NT2/D1 (cell line): ENCODE measurements around the gene CNTFR.

Experiments used
- DNase-seq: peaks from one replicate; pipeline ENCODE4 v3.0.0-alpha.2; 2011; ENCODE audit warnings: low read depth, low spot score
- H3K27me3 ChIP-seq: 2 replicates; pipeline ENCODE4 v1.6.0; 2011; ENCODE audit warnings: mild to moderate bottlenecking; ENCODE audit not compliant: insufficient read length, insufficient read depth
- H3K36me3 ChIP-seq: 2 replicates; pipeline ENCODE4 v1.6.1; 2011; ENCODE audit warnings: mild to moderate bottlenecking, low read length, mixed read lengths; ENCODE audit not compliant: insufficient read depth, insufficient read length
- H3K4me1 ChIP-seq: 2 replicates; pipeline ENCODE4 v1.5.1; 2011; ENCODE audit not compliant: insufficient read depth, insufficient read length
- H3K4me3 ChIP-seq: 2 replicates; pipeline ENCODE4 v1.5.1; 2011; ENCODE audit warnings: low read depth; ENCODE audit not compliant: insufficient read length
- H3K9ac ChIP-seq: 2 replicates; pipeline ENCODE4 v1.6.0; 2011; ENCODE audit warnings: low read depth; ENCODE audit not compliant: insufficient read length
- H3K9me3 ChIP-seq: 2 replicates; pipeline ENCODE4 v1.5.1; 2011; ENCODE audit warnings: mild to moderate bottlenecking, low read length; ENCODE audit not compliant: insufficient read depth
- SUZ12 ChIP-seq: IDR thresholded peaks from 2 replicates; pipeline ENCODE4 v1.6.1; 2011; ENCODE audit not compliant: insufficient read length, insufficient read depth; ENCODE audit errors: extremely low read depth
- YY1 ChIP-seq: IDR thresholded peaks from 2 replicates; pipeline ENCODE4 v1.6.1; 2011; ENCODE audit not compliant: insufficient read length, insufficient read depth
- ZNF274 ChIP-seq: IDR thresholded peaks from 2 replicates; pipeline ENCODE4 v1.6.1; 2011; ENCODE audit warnings: mild to moderate bottlenecking, low read depth, low read length

CNTFR gene

DNA sequence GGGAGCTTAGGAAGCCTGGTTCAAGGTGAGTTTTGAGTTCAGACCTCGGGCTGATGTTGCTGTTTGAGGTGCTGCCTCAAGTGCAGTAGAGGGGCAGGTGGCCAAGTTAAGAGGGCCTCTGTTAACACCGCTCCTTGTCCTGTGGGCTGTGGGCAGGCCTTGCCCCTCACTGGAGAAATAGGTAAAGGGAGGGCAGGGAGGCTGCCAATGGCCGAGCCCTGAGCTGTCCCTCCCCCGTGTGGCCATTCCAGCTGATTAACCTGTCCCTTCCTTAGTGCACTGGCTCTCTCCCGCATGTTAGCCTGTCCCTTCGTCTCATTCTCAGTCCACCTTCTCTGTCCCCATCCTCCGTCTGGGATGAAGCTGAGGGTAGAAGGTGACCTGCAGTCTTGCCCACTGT, 21.4 kb downstream of the CNTFR start:
- Histone ChIP-seq H3K9ac (no peak overlapping the region), H3K27me3 (no peaks in the 10 kb centered on the region), H3K4me1 (peaks cover 21% of the 10 kb centered on the region), H3K4me3 (no peak overlapping the region), H3K9me3 (no peaks in the 10 kb centered on the region), H3K36me3 (peaks cover 6% of the 10 kb centered on the region)
- no peak for DNase-seq
- no peak for TF ChIP-seq SUZ12
- no peak for TF ChIP-seq YY1
- TF ChIP-seq ZNF274, result no peak

DNA sequence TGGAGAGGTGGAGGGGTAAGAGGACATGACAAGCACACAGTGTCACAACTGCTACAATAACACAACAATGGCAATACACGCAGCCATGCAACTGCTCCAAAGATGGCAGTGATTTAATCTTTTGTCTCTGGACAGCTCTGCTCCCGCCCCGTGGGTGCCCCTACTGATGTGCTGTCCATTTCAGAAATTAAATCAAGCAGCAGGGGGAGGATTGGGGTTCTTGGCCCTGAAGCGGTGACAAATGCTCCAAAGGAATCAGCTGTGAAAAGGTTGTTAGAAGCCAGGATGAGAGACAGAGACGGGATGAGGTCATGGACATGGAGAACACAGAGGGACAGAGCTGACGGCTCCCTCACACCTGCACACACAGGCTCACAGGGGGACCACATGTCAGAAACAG, 22.6 kb downstream of the CNTFR start:
- Histone ChIP-seq H3K9me3 (peaks cover 9% of the 10 kb centered on the region; the same call in 1 of the 2 replicates), H3K4me3 (no peak overlapping the region), H3K4me1 (peaks cover 20% of the 10 kb centered on the region), H3K36me3 (peaks cover 12% of the 10 kb centered on the region), H3K27me3 (no peaks in the 10 kb centered on the region), H3K9ac (no peak overlapping the region)
- DNase-seq, result no peak
- TF ChIP-seq YY1, result no peak
- TF ChIP-seq SUZ12, result no peak
- TF ChIP-seq ZNF274, result no peak

DNA sequence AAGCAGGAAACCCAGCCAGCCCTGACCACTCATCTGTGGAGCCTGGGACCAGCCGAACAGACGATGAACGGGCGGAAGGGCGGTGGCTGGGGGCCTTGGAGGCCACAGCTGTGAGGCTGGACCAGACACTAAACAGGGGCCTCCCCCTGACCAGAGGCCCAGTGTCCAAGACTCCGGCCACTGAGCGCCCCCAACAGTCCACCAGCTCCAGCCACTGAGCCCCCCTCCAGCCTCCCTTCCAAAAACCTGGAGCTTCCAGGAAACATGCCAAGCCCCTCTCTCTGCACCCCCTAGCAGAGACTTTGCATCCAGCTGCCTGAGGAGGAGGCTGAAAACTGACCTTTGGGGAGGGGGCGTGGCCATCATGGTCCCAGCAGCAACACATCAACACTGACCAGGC, 23.2 kb downstream of the CNTFR start:
- H3K9ac ChIP-seq, result no peak overlapping the region
- H3K9me3 ChIP-seq, result peaks cover 10% of the 10 kb centered on the region; the same call in 1 of the 2 replicates
- DNase-seq, result no peak
- no peak for TF ChIP-seq ZNF274
- no peak for TF ChIP-seq YY1
- TF ChIP-seq SUZ12, result no peak
- H3K4me1 ChIP-seq, result peaks cover 20% of the 10 kb centered on the region
- H3K4me3 ChIP-seq, result no peak overlapping the region
- peaks cover 12% of the 10 kb centered on the region for H3K36me3 ChIP-seq
- no peaks in the 10 kb centered on the region for H3K27me3 ChIP-seq

DNA sequence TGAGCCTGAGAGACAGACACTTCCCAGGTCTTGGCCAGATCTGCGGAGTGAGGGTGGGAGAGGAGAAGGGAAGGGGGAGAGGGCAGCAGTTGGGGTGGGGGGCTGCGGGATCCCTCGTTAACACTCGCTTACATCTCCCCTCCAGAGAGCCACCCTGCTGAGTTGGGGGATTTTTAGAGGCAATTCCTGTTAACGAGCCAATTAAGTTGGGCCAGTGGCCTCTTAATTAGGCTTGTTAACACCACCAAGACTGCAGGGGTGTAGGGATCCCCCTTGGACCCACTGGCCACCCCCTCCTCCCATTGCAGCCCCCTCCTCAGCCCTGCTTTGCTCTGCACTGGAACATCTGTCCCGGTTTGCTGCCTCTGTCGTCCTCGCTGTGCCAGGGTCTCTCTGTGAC, 23.7 kb downstream of the CNTFR start:
- no peak overlapping the region for H3K4me3 ChIP-seq
- H3K9ac ChIP-seq, result no peak overlapping the region
- H3K27me3 ChIP-seq, result no peaks in the 10 kb centered on the region
- TF ChIP-seq ZNF274 (no peak), SUZ12 (no peak), YY1 (no peak)
- H3K9me3 ChIP-seq, result peaks cover 10% of the 10 kb centered on the region; the same call in 1 of the 2 replicates
- peaks cover 12% of the 10 kb centered on the region for H3K36me3 ChIP-seq
- peaks cover 18% of the 10 kb centered on the region for H3K4me1 ChIP-seq
- DNase-seq, result no peak

DNA sequence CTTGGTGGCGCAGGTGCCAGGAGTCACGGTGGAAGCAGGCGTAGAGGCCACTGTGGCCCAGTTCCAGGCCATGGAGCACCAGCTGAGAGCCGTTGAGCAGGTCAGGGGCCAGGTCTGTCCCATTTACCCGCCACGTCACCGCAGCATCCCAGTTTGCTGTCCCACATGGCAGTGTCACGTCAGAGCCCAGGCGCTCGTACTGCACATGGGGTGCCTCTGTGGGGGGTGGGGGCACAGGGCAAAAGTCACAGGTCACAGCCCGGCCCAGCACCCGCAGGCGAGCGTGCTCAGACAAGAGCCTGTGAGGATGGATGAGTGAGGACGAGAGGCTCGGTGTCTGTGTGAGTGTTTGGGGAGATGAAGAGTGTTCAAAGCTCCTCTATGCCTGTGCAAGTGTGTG, 24.9 kb downstream of the CNTFR start:
- peaks cover 12% of the 10 kb centered on the region for H3K36me3 ChIP-seq
- DNase-seq, result no peak
- H3K27me3 ChIP-seq, result no peaks in the 10 kb centered on the region

DNA sequence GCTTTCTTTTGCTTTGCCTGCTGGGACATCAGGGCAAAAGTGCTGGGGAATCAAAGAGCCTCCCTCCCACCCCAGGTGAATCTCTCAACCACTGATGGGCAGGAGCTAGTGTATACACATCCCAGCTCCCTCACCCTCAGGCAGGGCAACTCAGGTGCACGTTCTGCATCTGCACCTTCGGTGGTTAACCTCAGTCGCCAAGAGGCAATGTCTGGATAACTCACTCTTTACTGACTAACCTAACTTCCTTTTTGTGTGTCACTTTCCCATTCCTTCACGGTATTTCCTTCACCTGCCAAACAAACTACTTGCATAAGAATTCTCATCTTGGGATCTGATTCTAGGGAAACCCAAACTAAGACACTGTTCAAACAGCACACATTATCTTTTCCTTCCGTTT, 26.3 kb downstream of the CNTFR start:
- Histone ChIP-seq H3K9me3 (peaks cover 10% of the 10 kb centered on the region; the same call in 1 of the 2 replicates), H3K36me3 (peaks cover 12% of the 10 kb centered on the region), H3K4me3 (no peak overlapping the region), H3K9ac (no peak overlapping the region), H3K27me3 (no peaks in the 10 kb centered on the region), H3K4me1 (peaks cover 24% of the 10 kb centered on the region)
- no peak for TF ChIP-seq YY1
- TF ChIP-seq SUZ12, result no peak
- no peak for TF ChIP-seq ZNF274
- DNase-seq, result no peak

More for the DNA sequence above, 24.9 kb downstream of the CNTFR start:
- Histone ChIP-seq H3K4me1 (peaks cover 22% of the 10 kb centered on the region), H3K4me3 (no peak overlapping the region), H3K9me3 (peaks cover 10% of the 10 kb centered on the region; the same call in 1 of the 2 replicates), H3K9ac (no peak overlapping the region)
- TF ChIP-seq YY1, result no peak
- TF ChIP-seq SUZ12, result no peak
- no peak for TF ChIP-seq ZNF274

DNA sequence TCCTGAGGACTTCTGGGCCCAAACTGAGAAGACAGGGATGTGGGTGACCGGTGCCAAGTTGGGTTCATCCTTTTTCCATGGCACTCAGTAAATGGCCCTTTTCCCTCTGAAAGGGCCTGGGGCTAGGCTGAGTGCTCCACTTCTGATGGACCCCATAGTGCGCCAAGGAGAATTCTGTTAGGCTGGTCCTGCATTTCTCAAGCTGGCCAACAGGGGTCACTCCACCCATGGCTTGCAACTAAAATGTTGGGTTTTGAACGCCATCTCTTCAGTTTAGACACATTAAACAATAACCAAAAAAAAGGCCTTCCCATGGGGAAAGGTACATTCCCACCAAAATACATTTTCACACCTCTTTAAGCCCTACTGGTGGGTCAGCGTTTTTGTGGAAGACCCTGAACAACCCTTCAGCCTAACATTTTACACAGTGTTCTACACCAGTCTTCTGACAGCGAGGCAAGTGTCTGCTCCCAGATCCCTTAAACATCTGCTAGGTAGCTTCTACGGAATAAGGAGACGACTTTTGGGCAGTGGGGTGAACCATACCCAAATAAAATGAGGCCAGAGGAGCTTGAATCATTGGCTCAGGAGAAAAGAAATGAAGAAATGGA, 27.3 kb downstream of the CNTFR start:
- Histone ChIP-seq H3K36me3 (peaks cover 12% of the 10 kb centered on the region), H3K27me3 (no peaks in the 10 kb centered on the region), H3K9ac (no peak overlapping the region), H3K9me3 (peaks cover 10% of the 10 kb centered on the region; the same call in 1 of the 2 replicates), H3K4me1 (peaks cover 24% of the 10 kb centered on the region), H3K4me3 (no peak overlapping the region)
- no peak for TF ChIP-seq YY1
- no peak for DNase-seq
